Right hindlimb (tissue), 1 donor: ENCODE results near the gene DTWD2.
"Not testable (repeated sequence)": the region's sequence is repeated elsewhere in the genome, so short reads cannot be mapped to it uniquely, and the experiment has no call there.

Experiments
- DNase-seq: peaks from one replicate; pipeline ENCODE4 v3.0.0-alpha.2; 2018

Gene DTWD2, protein sequence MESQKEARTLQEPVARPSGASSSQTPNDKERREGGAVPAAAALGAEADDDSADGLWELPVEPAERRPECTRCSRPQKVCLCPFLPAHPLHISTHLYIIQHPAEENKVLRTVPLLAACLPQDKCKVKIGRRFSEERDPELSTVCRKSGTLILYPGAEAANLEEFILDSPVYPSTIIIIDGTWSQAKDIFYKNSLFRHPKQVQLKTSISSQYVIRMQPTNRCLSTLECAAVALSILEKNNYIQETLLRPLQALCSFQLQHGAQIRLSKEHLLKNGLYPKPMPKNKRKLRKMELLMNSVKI

DNA sequence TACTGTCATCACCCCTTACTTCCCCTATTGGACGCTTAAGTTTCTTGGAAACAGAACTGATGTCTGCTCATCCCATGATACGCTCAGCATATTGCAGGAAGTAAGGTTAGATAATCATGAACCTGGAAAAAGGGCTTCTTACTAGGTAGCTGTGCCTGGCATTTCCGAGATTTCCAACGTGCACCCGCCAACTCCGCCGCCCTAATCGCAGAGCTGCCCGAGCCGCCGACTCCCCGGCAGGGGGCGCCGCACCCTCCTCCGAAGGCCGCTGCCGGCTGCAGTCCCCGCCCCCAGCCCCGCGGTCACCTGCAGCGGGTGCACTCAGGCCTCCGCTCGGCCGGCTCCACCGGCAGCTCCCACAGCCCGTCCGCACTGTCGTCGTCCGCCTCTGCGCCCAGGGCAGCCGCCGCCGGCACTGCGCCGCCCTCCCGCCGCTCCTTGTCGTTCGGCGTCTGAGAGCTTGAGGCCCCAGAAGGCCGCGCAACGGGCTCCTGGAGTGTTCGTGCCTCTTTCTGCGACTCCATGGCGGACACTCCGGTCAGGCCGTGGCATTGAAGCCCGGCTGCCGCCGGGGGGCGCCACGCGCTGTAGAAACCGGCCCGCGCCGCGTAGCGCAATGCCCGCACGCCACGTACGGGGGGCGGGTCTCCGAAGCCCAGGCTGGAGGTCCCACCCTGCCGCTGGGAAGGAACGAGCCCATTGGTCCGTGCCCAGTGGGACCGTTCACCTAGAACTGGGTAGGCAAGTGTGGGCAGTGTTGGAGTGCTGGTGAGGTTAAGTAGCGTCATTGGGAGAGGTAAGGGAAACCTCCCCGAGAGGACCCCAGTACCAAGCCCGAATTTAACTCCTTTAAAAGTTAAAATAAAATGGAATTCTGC is at the start of gene DTWD2:
TSS of gene DTWD2 (minus strand) at position 560 of the 878 bp plus-strand sequence. CDS start at position 524, 36 bp downstream.
- DNase-seq: peak; percentile 97

DNA sequence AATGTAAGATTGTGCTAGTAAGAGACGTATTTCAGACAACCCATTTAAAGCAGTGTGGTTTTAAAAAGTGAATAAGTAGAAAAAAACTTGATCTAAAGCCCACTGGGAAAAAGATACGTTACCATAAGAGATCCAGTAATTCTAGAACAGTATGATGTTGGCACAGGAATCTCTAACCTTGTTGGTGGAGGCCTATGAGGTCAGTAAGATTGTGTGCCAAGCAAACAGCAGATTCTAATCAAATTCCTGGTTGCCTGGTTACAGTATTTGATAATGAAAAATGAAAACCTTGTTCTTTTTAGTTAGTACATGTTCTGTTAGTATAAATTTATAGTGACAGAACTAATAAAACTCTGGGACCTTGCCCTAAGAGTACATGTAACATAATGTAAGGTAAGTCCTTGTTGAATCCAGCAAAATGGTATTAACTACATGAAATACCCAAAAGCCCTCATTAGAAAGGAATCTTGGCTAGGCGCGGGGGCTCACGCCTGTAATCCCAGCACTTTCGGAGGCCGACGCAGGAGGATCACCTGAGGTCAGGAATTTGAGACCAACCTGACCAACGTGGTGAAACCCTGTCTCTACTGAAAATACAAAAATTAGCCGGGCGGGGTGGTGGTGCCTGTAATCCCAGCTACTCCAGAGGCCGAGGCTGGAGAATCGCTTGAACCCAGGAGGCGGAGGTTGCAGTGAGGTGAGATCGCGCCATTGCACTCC is 49.3 kb upstream of the DTWD2 start:
- DNase-seq: no peak

GRCh38 chr5:119036101-119036762 is 47.9 kb upstream of the DTWD2 start:
- DNase-seq: no peak

GRCh38 chr5:119033135-119033534 is 44.8 kb upstream of the DTWD2 start:
- no peak for DNase-seq

DNA sequence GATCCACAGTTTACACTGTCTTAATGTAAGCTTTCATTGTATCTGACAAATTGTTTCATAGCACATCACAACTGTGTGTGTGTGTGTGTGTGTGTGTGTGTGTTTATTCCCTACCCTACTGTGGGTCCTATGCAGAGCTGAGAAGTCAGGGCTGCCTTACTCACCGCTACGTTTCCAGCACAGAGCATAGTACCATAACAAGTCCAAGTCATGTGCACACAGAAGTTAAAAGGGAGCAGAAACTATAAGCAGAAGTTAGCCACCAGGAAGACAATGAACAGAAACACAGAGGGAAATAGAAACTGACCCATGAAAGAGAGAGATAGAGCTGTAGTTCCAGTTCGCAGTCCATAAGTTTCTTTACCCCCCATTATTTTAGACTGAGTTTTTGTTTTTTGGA is 44.3 kb upstream of the DTWD2 start:
- DNase-seq: no peak

GRCh38 chr5:119031905-119032304 is 43.6 kb upstream of the DTWD2 start:
- DNase-seq: no peak

- no peak for DNase-seq
Measured at GRCh38 chr5:119031011-119031886, 42.9 kb upstream of the DTWD2 start.

- DNase-seq: no peak
Measured at GRCh38 chr5:119028575-119028974, 40.2 kb upstream of the DTWD2 start.

GRCh38 chr5:119022773-119023172 is 34.4 kb upstream of the DTWD2 start:
- DNase-seq: no peak

DNA sequence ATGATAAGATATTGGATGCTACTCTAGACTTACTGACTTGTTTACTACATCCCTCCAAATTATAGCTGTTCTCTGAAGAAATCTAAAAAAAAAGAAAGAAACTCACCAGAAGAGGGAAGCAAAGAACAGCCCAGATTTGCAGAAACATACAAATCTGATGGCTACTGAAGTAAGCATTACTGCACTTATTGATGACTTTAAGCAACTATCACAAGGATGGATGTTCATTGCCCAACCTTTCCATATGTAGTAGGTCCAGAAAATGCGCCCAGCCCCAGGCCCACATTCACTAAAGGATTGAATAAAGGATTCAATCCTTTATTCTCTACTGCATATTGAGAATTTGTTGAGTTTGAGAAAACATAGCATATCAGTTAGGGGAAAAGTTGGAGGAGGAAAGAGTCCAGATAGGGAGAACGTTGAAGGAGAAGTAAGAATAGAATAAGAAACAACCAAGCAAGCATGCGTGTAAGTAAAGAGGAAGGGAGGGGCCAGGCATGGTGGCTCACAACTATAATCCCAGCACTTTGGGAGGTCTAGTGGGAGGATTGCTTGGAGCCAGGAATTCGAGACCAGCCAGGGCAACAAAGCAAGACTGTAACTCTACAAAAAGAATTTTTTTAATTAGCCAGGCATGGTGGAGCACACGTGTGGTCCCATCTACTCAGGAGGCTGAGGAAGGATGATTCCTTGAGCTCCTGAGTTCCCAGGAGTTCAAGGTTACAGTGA is 33.8 kb upstream of the DTWD2 start:
- DNase-seq: no peak

- DNase-seq: no peak
Measured at GRCh38 chr5:119021149-119021732, 32.9 kb upstream of the DTWD2 start.

DNA sequence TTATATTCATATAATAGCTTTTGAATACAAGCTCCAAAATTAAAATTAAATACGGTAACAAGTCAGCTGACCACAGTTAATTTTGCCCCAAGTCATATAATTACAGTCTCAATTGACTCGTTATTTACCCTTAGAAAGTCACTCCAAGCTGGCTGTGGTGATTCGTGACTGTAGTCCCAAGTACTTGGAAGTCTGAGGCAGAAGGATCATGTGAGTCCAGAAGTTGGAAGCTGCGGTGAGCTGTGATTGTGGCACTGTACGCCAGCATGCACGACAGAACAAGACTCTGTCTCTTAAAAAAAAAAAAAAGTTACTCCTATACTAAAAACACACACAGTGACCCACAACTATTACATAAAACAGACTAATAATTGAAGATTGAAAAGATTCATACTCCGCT is 31.6 kb upstream of the DTWD2 start:
- DNase-seq: peak; percentile 22

DNA sequence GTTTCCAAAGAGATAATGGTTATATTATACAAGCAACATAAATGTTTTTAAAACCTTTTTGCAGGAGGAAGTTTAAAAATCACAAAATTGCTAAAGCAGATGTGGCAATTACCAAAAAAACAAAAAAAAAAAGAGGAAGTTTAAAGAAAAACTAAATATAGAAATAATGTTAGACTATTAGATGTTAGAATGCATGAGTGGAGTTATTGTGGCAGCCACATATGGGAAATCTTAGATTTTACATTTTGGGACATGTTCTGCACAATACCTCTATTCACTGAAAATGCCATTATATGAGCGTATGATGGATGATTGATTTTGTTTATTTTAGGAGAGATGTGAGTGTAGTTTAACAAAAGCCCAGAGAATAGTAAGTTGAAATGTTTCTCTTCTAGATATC is 31.2 kb upstream of the DTWD2 start:
- DNase-seq: no peak

DNA sequence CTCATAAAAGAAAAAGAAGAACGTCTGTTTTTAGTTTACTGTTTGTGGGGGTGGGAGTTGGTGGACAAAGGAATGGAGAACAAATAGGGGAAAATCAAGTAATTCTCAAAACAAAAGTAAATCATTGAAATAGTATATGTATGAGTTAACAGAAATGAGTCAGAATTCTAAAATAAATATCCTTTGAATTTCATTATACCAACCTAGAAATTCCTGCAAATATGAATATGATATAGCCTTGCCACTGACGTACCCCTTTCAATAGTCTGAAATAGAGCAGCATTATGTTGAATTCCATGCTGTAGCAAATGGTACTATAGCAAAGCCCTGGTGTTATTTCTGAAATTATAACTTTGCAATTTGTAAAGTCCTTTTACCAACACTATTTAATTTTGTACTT is 29.6 kb upstream of the DTWD2 start:
- no peak for DNase-seq

- no peak for DNase-seq
Measured at GRCh38 chr5:119016125-119016774, 27.9 kb upstream of the DTWD2 start.

DNA sequence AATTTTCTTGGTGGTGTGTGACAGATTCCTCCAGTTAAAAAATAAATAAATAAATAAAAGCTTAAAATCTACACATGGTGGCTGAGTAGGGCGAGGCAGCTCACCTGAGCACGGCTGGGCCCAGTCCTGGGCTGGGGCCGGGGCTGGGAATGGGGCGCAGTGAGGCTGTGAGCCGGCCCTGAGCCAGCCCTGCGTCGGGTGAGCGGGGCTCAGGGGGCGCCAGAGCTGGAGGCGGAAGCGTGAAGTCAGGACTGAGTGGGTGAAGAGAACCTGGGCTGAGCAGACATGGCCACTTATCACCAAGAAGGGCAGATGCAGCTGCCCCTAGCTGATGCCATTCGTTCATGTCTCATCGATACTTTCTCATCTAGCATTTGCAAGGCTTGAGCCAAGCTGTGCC is 22.8 kb upstream of the DTWD2 start:
- DNase-seq: no peak

GRCh38 chr5:119010206-119010605 is 21.9 kb upstream of the DTWD2 start:
- DNase-seq: no peak

- no peak for DNase-seq
Measured at GRCh38 chr5:119009131-119009530, 20.8 kb upstream of the DTWD2 start.

GRCh38 chr5:118999696-119000095 is 11.3 kb upstream of the DTWD2 start:
- DNase-seq: no peak

- DNase-seq: not testable (repeated sequence)
Measured at GRCh38 chr5:118998861-118999260, 10.5 kb upstream of the DTWD2 start.
